Mesothelial cell of epicardium (in vitro differentiated cells): ENCODE measurements around the gene CCDC171. TPM values are rescaled to one million over a fixed set of nuclear protein-coding genes. Genes with fewer than 3 reads are reported as not detected.
A peak's percentile ranks its signal among the peaks of the same experiment; 100 is the strongest.

Experiments used
- DNase-seq, 2 experiments: peaks; one replicate each; pipeline ENCODE4 v3.0.0; 2021; ENCODE audit warnings: low spot score in 2 of 2; ENCODE audit not compliant: unreplicated experiment in 2 of 2
- H3K27ac Mint-ChIP-seq: 2 replicates; pipeline ENCODE4 v1.8.0; 2021; ENCODE audit warnings: mixed read lengths
- H3K27me3 Mint-ChIP-seq: 2 replicates; pipeline ENCODE4 v1.8.0; 2021; ENCODE audit warnings: low read depth, mixed read lengths
- H3K36me3 Mint-ChIP-seq: 2 replicates; pipeline ENCODE4 v1.8.0; 2021; ENCODE audit warnings: mixed read lengths
- H3K4me1 Mint-ChIP-seq: 2 replicates; pipeline ENCODE4 v1.8.0; 2021; ENCODE audit warnings: mixed read lengths
- H3K4me3 Mint-ChIP-seq: 2 replicates; pipeline ENCODE4 v1.8.0; 2021; ENCODE audit warnings: mild to moderate bottlenecking, moderate library complexity, mixed read lengths
- H3K9me3 Mint-ChIP-seq: 2 replicates; pipeline ENCODE4 v1.8.0; 2021; ENCODE audit warnings: mixed read lengths
- CTCF ChIP-seq: fragments of 200-600 bp; sonication (generic); IDR thresholded peaks from one replicate; pipeline ENCODE4 v1.5.0; 2021; ENCODE audit warnings: antibody characterized with exemption; ENCODE audit not compliant: unreplicated experiment
- total RNA-seq: library from RNA; stranded (reverse); gene quantifications from 3 replicates; pipeline ENCODE4 v1.2.1, GENCODE V29; 2021

CCDC171 gene
- total RNA-seq, 1 donor from 2014 or later = 9.8 TPM

- Mint-ChIP-seq H3K27me3 (peaks cover 2% of the 10 kb centered on the region), H3K9me3 (peaks cover 3% of the 10 kb centered on the region), H3K4me1 (peaks cover 7% of the 10 kb centered on the region), H3K27ac (no peak overlapping the region), H3K4me3 (no peak overlapping the region), H3K36me3 (no peaks in the 10 kb centered on the region)
- no peak for DNase-seq
- no peak for TF ChIP-seq CTCF
Observed at GRCh38 chr9:15831384-15831783, 278.5 kb downstream of the CCDC171 start.

- Mint-ChIP-seq H3K27ac (no peak overlapping the region), H3K4me1 (peaks cover 9% of the 10 kb centered on the region), H3K9me3 (peaks cover 3% of the 10 kb centered on the region), H3K4me3 (no peak overlapping the region), H3K27me3 (no peaks in the 10 kb centered on the region), H3K36me3 (no peaks in the 10 kb centered on the region)
- no peak for DNase-seq
- no peak for TF ChIP-seq CTCF
Observed at GRCh38 chr9:15834541-15834940, 281.7 kb downstream of the CCDC171 start.

GRCh38 chr9:15837079-15837679 lies 284.3 kb downstream of the CCDC171 start:
- Mint-ChIP-seq H3K4me3 (no peak overlapping the region), H3K9me3 (no peaks in the 10 kb centered on the region), H3K27me3 (no peaks in the 10 kb centered on the region), H3K4me1 (peaks cover 12% of the 10 kb centered on the region), H3K27ac (no peak overlapping the region), H3K36me3 (no peaks in the 10 kb centered on the region)
- peak; percentile 87 for TF ChIP-seq CTCF
- DNase-seq = peak in 1 of 2 experiments; percentile 39

GRCh38 chr9:15842051-15842450 lies 289.2 kb downstream of the CCDC171 start:
- H3K4me1 Mint-ChIP-seq = peaks cover 13% of the 10 kb centered on the region
- H3K36me3 Mint-ChIP-seq = no peaks in the 10 kb centered on the region
- H3K4me3 Mint-ChIP-seq = no peak overlapping the region
- no peak for DNase-seq
- no peak overlapping the region for H3K27ac Mint-ChIP-seq
- no peaks in the 10 kb centered on the region for H3K27me3 Mint-ChIP-seq
- TF ChIP-seq CTCF = no peak
- H3K9me3 Mint-ChIP-seq = no peaks in the 10 kb centered on the region

GRCh38 chr9:15843316-15843715 lies 290.5 kb downstream of the CCDC171 start:
- Mint-ChIP-seq H3K4me1 (peaks cover 13% of the 10 kb centered on the region), H3K27ac (peak overlapping the region; percentile 39), H3K27me3 (no peaks in the 10 kb centered on the region), H3K36me3 (no peaks in the 10 kb centered on the region), H3K4me3 (no peak overlapping the region), H3K9me3 (no peaks in the 10 kb centered on the region)
- no peak for TF ChIP-seq CTCF
- DNase-seq = no peak

- no peak overlapping the region for H3K4me3 Mint-ChIP-seq
- peaks cover 13% of the 10 kb centered on the region for H3K4me1 Mint-ChIP-seq
- no peak for TF ChIP-seq CTCF
- no peaks in the 10 kb centered on the region for H3K36me3 Mint-ChIP-seq
- no peaks in the 10 kb centered on the region for H3K27me3 Mint-ChIP-seq
- no peaks in the 10 kb centered on the region for H3K9me3 Mint-ChIP-seq
- no peak for DNase-seq
- no peak overlapping the region for H3K27ac Mint-ChIP-seq
Observed at GRCh38 chr9:15843931-15844330, 291.1 kb downstream of the CCDC171 start.
